Measurements from ENCODE around the gene MTG2. TPM values are rescaled to one million over a fixed set of nuclear protein-coding genes. Genes with fewer than 3 reads are reported as not detected.

MTG2 gene
- total and polyA plus RNA-seq, 10 of the 15 experiments (the other 5 are each of a cell fraction or from before 2014, with no cell fraction given), result 6.2 to 52.4 (median 34.3) TPM

DNA sequence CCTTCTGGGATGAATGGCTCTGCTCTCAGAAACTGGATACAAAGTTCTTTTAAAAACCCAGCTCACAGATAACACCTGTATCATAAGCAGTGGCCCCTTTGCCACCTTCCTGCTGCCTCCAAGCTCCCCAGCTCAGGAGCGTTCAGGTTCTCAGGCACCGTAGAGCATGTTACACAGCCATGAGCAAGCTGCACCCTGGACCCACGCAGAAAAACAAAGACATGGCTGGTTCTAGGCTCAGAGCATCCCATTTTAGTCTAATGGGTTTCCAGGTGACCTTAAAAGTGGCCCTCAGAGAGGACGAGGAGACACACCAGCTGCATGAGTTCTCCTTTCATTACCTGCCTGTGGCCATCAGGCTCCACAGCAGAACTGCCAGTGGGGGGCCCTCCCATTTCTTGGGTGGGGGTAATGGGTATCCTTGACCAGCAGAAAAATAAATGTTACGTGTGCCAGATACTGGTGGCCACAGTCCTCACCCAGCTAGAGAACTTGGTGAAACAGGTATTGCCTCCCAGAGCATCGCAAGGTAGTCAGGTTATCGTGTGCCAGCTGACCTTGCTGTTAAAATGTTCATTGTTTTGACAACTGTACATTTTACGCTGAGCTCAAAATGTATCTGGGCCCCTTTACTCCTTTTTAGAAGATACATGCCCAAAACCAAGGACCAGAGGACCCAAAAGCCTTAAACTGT is 47.1 kb upstream of the MTG2 start:
- peak; percentile 76 for TF ChIP-seq POLR2AphosphoS5 (IDR thresholded peaks at IDR 0.05; ENCODE audit: low read length)
- TF ChIP-seq, protein P1, sequence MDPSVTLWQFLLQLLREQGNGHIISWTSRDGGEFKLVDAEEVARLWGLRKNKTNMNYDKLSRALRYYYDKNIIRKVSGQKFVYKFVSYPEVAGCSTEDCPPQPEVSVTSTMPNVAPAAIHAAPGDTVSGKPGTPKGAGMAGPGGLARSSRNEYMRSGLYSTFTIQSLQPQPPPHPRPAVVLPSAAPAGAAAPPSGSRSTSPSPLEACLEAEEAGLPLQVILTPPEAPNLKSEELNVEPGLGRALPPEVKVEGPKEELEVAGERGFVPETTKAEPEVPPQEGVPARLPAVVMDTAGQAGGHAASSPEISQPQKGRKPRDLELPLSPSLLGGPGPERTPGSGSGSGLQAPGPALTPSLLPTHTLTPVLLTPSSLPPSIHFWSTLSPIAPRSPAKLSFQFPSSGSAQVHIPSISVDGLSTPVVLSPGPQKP (IDR thresholded peaks at IDR 0.05; ENCODE audit: low read depth, low read length), result no peak
- TF ChIP-seq, protein P2, sequence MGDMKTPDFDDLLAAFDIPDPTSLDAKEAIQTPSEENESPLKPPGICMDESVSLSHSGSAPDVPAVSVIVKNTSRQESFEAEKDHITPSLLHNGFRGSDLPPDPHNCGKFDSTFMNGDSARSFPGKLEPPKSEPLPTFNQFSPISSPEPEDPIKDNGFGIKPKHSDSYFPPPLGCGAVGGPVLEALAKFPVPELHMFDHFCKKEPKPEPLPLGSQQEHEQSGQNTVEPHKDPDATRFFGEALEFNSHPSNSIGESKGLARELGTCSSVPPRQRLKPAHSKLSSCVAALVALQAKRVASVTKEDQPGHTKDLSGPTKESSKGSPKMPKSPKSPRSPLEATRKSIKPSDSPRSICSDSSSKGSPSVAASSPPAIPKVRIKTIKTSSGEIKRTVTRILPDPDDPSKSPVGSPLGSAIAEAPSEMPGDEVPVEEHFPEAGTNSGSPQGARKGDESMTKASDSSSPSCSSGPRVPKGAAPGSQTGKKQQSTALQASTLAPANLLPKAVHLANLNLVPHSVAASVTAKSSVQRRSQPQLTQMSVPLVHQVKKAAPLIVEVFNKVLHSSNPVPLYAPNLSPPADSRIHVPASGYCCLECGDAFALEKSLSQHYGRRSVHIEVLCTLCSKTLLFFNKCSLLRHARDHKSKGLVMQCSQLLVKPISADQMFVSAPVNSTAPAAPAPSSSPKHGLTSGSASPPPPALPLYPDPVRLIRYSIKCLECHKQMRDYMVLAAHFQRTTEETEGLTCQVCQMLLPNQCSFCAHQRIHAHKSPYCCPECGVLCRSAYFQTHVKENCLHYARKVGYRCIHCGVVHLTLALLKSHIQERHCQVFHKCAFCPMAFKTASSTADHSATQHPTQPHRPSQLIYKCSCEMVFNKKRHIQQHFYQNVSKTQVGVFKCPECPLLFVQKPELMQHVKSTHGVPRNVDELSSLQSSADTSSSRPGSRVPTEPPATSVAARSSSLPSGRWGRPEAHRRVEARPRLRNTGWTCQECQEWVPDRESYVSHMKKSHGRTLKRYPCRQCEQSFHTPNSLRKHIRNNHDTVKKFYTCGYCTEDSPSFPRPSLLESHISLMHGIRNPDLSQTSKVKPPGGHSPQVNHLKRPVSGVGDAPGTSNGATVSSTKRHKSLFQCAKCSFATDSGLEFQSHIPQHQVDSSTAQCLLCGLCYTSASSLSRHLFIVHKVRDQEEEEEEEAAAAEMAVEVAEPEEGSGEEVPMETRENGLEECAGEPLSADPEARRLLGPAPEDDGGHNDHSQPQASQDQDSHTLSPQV (IDR thresholded peaks at IDR 0.05), result no peak
- no peak for TF ChIP-seq SMC3 (IDR thresholded peaks at IDR 0.05; ENCODE audit: borderline replicate concordance, low read length)
- 0 out of 2 replicates have a peak, but pooled peaks have one; percentile 9 for TF ChIP-seq POLR2AphosphoS2 (IDR thresholded peaks at IDR 0.05; ENCODE audit: low read depth, low read length)
- no peak for TF ChIP-seq CBX5 (IDR thresholded peaks at IDR 0.05; ENCODE audit: low read depth)
- no peak for TF ChIP-seq ESRRA (IDR thresholded peaks at IDR 0.05; ENCODE audit: low read length)
- TF ChIP-seq POLR2A (IDR thresholded peaks at IDR 0.05; ENCODE audit: low read depth, low read length), result peak; percentile 51; the same call in 1 of the 2 replicates
- no peak overlapping the region for H2AFZ ChIP-seq (ENCODE audit: control insufficient read depth, low read depth, low read length)
- peaks cover 52 to 57% of the 10 kb centered on the region in 2 experiments for H3K36me3 ChIP-seq (ENCODE audit: control insufficient read depth in 2 of 2, insufficient read depth in 2 of 2, low read length in 1 of 2)
- FAIRE-seq, result no peak
- no peak for DNase-seq (ENCODE audit: low read depth, low spot score)
- H3K4me1 ChIP-seq (ENCODE audit: control insufficient read depth, insufficient read depth, low read length), result peaks cover 3% of the 10 kb centered on the region; the same call in 1 of the 2 replicates
- no peak overlapping the region for H3K9ac ChIP-seq (ENCODE audit: control insufficient read depth, insufficient read depth, low read length)
- H3K79me2 ChIP-seq (ENCODE audit: control insufficient read depth, insufficient read depth, low read length), result peaks cover 18% of the 10 kb centered on the region
- WGBS (ENCODE audit: insufficient coverage, insufficient replicate concordance, low lambda C conversion rate, missing lambda C conversion rate), result 99% methylated on average over 8 of the region's 8 CpGs
- ChIA-PET POLR2A (no interaction called here), RAD21 (ENCODE audit: unreplicated experiment) (interaction anchor here (1.1 to 3.3 kb wide), 2 partner anchors 45 to 125 kb away, joined by 3 to 18 read pairs; no protein-coding TSS in a partner anchor), CTCF (interaction anchor here (1.4 to 3.5 kb wide), 4 partner anchors 11 to 125 kb away, joined by 3 to 35 read pairs (median 14); partner anchors contain the start of gene LSM14B), SMC1A (ENCODE audit: uncharacterized antibody, unreplicated experiment) (interaction anchor here (1.0 to 1.9 kb wide), 6 partner anchors 8 to 127 kb away, joined by 3 to 9 read pairs (median 4); no protein-coding TSS in a partner anchor)
- no TSS peak for BruUV-seq (replicated peaks)
- in situ Hi-C loops (cut with MboI), result no loop called here
- H3K27ac ChIP-seq (ENCODE audit: control insufficient read depth, insufficient read depth), result no peak overlapping the region
- no peak overlapping the region for H3K4me3 ChIP-seq
- no peaks in the 10 kb centered on the region for H3K27me3 ChIP-seq (replicated peaks in 1 of 2; ENCODE audit: control insufficient read depth in 2 of 2, insufficient read depth in 2 of 2, low read length in 1 of 2)
- no peak for ATAC-seq
- intact Hi-C loops (cut with micrococcal nuclease; ENCODE audit: unreplicated experiment), result loop anchor here (2.0 kb wide), 1 partner anchor 125 kb away; no protein-coding TSS in a partner anchor
- H3K9me3 ChIP-seq (replicated peaks; ENCODE audit: control insufficient read depth, insufficient read depth, low read length), result no peaks in the 10 kb centered on the region
- peaks cover 13% of the 10 kb centered on the region for H4K20me1 ChIP-seq (ENCODE audit: control insufficient read depth, insufficient read depth)
- H3K4me2 ChIP-seq (ENCODE audit: control insufficient read depth, insufficient read depth), result no peak overlapping the region

Measured in GM12878 (cell line).